GM19395 (cell line): ENCODE measurements around the gene RAD18.

Experiments used
- ATAC-seq: cut with Tn5 transposase; IDR thresholded peaks from one replicate; pipeline ENCODE4 v1.9.1; 2021; ENCODE audit warnings: mild to moderate bottlenecking, moderate library complexity; ENCODE audit not compliant: unreplicated experiment

Gene RAD18, protein sequence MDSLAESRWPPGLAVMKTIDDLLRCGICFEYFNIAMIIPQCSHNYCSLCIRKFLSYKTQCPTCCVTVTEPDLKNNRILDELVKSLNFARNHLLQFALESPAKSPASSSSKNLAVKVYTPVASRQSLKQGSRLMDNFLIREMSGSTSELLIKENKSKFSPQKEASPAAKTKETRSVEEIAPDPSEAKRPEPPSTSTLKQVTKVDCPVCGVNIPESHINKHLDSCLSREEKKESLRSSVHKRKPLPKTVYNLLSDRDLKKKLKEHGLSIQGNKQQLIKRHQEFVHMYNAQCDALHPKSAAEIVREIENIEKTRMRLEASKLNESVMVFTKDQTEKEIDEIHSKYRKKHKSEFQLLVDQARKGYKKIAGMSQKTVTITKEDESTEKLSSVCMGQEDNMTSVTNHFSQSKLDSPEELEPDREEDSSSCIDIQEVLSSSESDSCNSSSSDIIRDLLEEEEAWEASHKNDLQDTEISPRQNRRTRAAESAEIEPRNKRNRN

DNA sequence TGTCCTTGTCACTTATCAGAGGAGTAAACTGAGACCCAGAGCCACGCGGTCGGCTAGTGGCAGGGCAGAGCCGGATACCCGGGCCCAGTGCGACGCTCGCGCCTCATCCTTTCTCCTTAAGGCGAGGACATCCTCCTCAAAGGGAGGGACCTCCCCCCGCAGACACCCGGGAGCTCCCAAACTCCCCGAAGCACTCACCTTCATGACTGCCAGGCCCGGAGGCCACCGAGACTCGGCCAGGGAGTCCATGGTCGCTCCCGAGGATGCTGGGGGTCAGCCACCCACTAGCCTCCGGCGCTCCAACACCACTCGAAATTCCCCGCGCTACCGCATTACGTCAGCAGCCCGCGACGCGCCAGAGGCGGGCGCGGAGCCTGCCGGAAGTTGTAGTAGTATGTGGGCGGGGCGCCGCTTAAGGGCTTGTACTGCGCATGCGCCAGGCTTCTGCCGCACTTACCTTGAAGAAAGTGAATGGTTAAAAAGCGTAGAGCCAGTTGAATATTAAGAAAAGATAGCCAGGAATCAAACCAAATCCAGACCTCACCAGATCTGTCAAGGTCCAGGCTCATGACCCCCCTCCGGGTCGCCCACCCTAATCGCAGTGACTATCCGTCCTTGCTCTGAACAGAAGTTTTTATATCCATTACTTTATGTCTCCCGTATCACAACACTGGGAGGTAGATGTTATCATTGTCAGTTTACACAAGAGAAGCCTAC is at the start of gene RAD18:
RAD18 (minus strand) TSS at position 336 of the 717 bp plus-strand sequence; CDS start at position 249, 87 bp downstream.
- peak; percentile 93 for ATAC-seq

- ATAC-seq = no peak
Observed at GRCh38 chr3:9012521-9012920, 49.2 kb upstream of the RAD18 start.

GRCh38 chr3:9009976-9010545 is 46.8 kb upstream of the RAD18 start:
- no peak for ATAC-seq

GRCh38 chr3:9008550-9009255 is 45.4 kb upstream of the RAD18 start:
- no peak for ATAC-seq

- no peak for ATAC-seq
Observed at GRCh38 chr3:9007928-9008327, 44.7 kb upstream of the RAD18 start.

- ATAC-seq = no peak
Observed at GRCh38 chr3:9007213-9007612, 43.9 kb upstream of the RAD18 start.

DNA sequence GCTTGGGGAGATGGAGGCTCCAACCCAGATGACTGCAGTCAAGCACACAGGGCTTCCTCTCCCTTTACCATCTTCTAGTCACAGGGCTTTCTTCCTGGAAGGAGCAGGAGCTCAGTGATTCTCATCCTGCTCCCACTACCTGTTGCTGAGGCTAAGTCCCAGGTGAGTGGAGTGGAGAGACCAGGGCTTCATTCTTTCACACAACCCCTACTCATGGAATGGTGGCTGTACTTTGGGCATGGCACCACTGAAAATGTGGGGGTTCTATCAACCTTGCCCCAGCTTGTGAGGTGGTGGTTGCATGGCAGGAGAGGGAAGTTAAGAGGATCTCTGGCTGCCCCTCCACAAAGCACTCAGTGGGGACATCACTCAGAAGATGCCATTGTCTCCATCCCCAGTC is 36.8 kb upstream of the RAD18 start:
- ATAC-seq = no peak

DNA sequence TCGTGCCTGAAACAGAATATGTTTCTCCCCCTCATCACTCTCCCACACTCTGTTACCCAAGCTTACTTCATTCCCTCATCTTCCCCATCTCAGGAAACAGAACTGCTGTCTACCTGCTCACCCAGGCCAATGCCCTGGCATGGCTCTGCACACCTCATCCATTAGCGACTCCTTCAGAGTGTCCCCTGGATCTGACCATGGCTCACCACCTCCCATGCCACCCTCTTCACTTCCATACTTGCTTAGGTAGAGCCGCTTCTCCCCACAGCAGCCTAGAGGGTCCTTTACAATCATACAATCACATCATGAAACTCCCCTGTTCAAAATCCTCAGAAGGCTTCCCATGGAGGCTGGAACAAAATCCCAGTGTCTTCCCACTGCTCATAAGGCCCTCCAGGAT is 33.9 kb upstream of the RAD18 start:
- no peak for ATAC-seq

DNA sequence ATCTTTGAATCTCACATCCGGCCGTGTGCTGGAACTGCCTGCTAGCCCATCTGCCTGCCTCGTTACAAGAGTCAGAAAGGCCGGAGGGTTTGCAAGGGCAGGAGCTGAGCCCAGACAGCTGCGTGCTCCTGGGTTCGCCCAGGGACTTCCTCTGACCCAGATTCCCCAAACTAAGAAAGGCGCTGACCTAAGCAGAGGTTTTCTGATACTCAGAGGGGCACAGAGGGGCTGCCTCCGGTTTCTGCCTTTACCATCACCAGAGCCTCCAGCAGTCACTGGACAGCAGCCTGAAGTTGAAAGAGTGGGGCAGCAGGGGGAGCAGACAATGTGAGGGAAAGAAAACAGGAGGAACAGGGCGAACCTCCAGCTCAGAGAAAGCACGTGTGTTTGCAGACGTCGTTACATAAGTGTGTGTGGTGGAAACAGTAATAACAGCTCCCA is 33.4 kb upstream of the RAD18 start:
- no peak for ATAC-seq

DNA sequence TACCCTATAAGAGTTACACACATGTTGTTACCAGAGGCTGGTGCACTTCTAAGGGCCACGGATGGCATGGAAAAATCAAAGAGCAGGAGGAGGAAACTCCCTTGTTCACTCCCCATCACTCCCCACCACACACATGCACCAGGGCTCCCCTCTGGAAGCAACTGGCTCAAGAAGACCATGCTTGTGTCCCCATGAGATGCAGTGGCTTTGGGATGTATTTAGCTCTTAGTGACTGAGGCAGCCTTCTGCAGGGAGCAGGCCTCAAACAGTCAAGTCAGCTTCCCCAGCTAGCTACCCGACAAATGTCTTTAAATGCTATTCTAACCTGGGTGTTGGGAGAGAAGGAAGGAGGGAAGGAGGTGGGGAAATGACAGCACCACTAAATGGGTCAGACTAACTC is 32.9 kb upstream of the RAD18 start:
- no peak for ATAC-seq

- no peak for ATAC-seq
Observed at GRCh38 chr3:8994226-8994625, 31.0 kb upstream of the RAD18 start.

DNA sequence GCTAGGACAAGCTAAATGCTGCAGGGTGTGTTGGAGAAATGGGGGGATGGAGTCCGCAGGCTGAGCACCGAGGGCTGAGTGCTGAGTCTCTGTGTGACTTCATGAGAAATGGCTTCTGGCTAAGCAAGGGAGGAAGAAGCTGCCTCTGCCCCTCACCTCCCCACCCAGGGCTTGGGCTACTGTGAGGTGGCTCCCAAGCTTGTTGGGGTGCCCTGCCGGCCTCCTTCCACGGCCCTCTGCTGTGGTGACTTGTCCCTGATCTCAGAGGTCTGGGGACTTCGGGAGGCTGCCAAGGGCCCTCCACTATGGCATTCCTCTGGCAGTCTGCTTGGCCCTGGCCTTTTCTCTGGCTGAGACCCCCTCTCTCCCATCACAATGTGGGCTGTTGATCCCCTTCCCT is 30.1 kb upstream of the RAD18 start:
- no peak for ATAC-seq

- ATAC-seq = no peak
Observed at GRCh38 chr3:8992854-8993253, 29.6 kb upstream of the RAD18 start.

- ATAC-seq = no peak
Observed at GRCh38 chr3:8992199-8992598, 28.9 kb upstream of the RAD18 start.

DNA sequence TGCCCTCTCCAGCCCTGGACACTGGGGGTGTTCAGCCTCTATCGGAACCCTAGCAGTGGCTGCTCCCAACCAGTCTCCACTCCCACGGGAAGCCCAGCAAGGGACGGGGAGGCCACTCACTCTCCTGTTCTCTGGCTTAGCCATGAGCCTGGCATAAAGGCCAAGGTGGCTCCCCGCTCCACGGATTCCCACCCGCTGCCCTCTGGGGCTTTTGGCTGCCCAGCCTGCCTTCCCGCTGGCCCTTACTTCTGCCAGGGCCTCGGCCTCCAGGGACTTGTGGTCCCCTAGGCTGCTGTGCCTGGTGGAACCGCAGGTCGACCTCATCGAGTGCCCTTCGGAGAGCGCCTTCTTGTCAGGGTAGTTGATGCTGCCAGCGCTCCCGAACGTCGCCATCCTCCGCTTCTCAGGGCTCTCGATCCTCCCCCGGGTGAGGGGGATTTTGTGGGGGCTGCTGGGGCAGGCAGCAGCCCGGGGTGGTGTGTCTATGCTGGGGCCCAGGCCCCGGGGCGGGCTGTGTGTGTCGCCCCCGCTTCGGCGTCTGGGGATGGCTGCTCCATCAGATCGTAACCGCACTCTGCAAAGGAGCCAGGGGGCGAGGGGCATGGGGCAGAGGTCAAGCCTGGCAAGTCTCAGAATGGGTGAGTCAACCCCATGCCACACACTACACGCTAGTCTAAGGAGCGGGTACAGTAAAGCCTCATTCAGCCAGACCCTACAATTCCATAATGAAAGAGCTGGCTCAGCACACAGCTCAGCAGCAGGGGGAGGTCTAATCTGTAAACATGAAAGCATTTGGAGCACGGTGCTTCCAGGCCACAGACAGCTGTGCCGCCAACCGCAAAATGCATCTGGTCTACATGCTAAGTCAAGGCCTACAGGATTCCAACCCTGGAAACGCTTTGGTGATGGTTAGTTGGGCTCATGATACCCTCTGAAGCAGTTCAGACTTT is 27.3 kb upstream of the RAD18 start:
- no peak for ATAC-seq

- no peak for ATAC-seq
Observed at GRCh38 chr3:8988791-8989558, 25.7 kb upstream of the RAD18 start.

DNA sequence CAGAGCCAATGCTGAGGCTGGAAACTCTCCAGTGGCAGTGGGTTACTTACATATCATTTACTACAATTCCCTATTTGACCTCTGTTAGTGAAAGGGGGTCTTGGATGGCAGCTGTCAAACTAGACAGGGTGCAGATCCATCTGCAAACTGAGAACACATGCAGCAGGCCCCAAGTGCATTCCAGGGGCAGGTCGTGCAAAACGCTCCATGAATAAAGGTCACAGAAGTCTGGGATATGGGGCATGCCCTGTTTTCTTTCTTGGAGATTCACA is 25.0 kb upstream of the RAD18 start:
- ATAC-seq = no peak

- ATAC-seq = peak; percentile 89
Observed at GRCh38 chr3:8987645-8988383, 24.5 kb upstream of the RAD18 start.

GRCh38 chr3:8987226-8987625 is 24.0 kb upstream of the RAD18 start:
- ATAC-seq = no peak
